Body of pancreas (tissue), 4 donors: ENCODE measurements around the gene CACNG4. TPM values are rescaled to one million over a fixed set of nuclear protein-coding genes. Genes with fewer than 3 reads are reported as not detected.
A peak's percentile ranks its signal among the peaks of the same experiment; 100 is the strongest.

Experiments used
- ATAC-seq: fragments of 150-250 bp; one replicate; pipeline ENCODE4 v1.9.1; 2016
- DNase-seq, 4 donors: peaks; one replicate each; pipeline ENCODE4 v3.0.0-alpha.2; 2019
- H3K27ac ChIP-seq, 4 donors: fragments of 200-600 bp; sonication (generic); 1 replicate in 3 of 4; 2 replicates in 1 of 4; pipeline versions ENCODE4 v1.5.1 to v1.6.1; 2016 to 2019; ENCODE audit warnings: mild to moderate bottlenecking in 1 of 4, mixed read lengths in 1 of 4, moderate library complexity in 1 of 4
- H3K27me3 ChIP-seq, 2 donors: fragments of 200-600 bp; sonication (generic); one replicate each; pipeline ENCODE4 v1.6.0; 2016; ENCODE audit warnings: mild to moderate bottlenecking in 1 of 2
- H3K36me3 ChIP-seq, 2 donors: fragments of 200-600 bp; sonication (generic); replicated peaks in 1 of 2; 2 replicates each; pipeline ENCODE4 v1.5.1; 2016; ENCODE audit warnings: low read depth in 2 of 2; ENCODE audit not compliant: insufficient read depth in 1 of 2
- H3K4me1 ChIP-seq: fragments of 200-600 bp; sonication (generic); one replicate; pipeline ENCODE4 v1.6.0; 2016
- H3K4me3 ChIP-seq, 2 donors: fragments of 200-600 bp; sonication (generic); 1 replicate in 1 of 2; 2 replicates in 1 of 2; pipeline ENCODE4 v1.5.1; 2016 to 2019
- H3K9me3 ChIP-seq, 3 donors: fragments of 200-600 bp; sonication (generic); 1 replicate in 2 of 3; 2 replicates in 1 of 3; pipeline ENCODE4 v1.5.1; 2016
- CTCF ChIP-seq, 7 experiments: fragments of 450-650 bp in 4 of 7; fragments of 200-600 bp in 3 of 7; sonication (generic) in 3 of 7; IDR thresholded peaks; one replicate each; pipeline ENCODE4 v1.5.1; 2016 to 2019; ENCODE audit warnings: antibody characterized with exemption in 7 of 7
- POLR2A ChIP-seq, 3 donors: fragments of 450-650 bp; IDR thresholded peaks; one replicate each; pipeline ENCODE4 v1.6.1; 2016; ENCODE audit warnings: antibody characterized with exemption in 3 of 3, mild to moderate bottlenecking in 2 of 3
- WGBS, 2 donors: methylation state at CpG; one replicate each; pipeline ENCODE4 v1.1.5; 2017; 5-methylcytosine and 5-hydroxymethylcytosine counted together
- intact Hi-C: fragments of 100-400 bp; cut with DNase I; formaldehyde crosslinking; loops from one replicate; pipeline ENCODE4 v1.15.1; 2023
- total RNA-seq, 2 donors: library from RNA; depleted of rRNA; stranded (reverse); fragments of >200 nt; gene quantifications; one replicate each; pipeline ENCODE4 v1.1.0, GENCODE V29; 2016

Gene CACNG4
- total RNA-seq, 2 donors from 2014 or later, result 0.26 TPM; not detected in 1

- intact Hi-C loops, result no loop called here
- Histone ChIP-seq H3K9me3 (no peaks in the 10 kb centered on the region), H3K4me1 (no peaks in the 10 kb centered on the region), H3K4me3 (no peak overlapping the region), H3K27ac (no peak overlapping the region), H3K27me3 (no peaks in the 10 kb centered on the region), H3K36me3 (no peaks in the 10 kb centered on the region)
- TF ChIP-seq POLR2A (IDR thresholded peaks at IDR 0.05) (no peak), CTCF (IDR thresholded peaks at IDR 0.05) (no peak)
- ATAC-seq, result no peak
- WGBS, 2 donors, result 77 to 90% methylated on average over 11 to 19 of the region's 19 CpGs
- no peak for DNase-seq
These were observed 89.6 kb downstream of the CACNG4 start for GRCh38 chr17:67054011-67054591.

GRCh38 chr17:67054608-67055007 lies 90.1 kb downstream of the CACNG4 start:
- WGBS, 2 donors, result 74 to 91% methylated on average over 5 of the region's 5 CpGs
- intact Hi-C loops, result no loop called here
- TF ChIP-seq POLR2A (IDR thresholded peaks at IDR 0.05) (no peak), CTCF (IDR thresholded peaks at IDR 0.05) (no peak)

GRCh38 chr17:67055041-67055443 lies 90.5 kb downstream of the CACNG4 start:
- Histone ChIP-seq H3K4me1 (no peaks in the 10 kb centered on the region), H3K4me3 (no peak overlapping the region), H3K27ac (no peak overlapping the region), H3K27me3 (no peaks in the 10 kb centered on the region), H3K9me3 (no peaks in the 10 kb centered on the region), H3K36me3 (no peaks in the 10 kb centered on the region)
- DNase-seq (no peak), ATAC-seq (no peak)
- WGBS, 2 donors, result 91 to 96% methylated on average over 9 to 19 of the region's 19 CpGs
- no peak for TF ChIP-seq CTCF (IDR thresholded peaks at IDR 0.05)
- TF ChIP-seq POLR2A (IDR thresholded peaks at IDR 0.05), result no peak
- intact Hi-C loops, result no loop called here

More at GRCh38 chr17:67054608-67055007, 90.1 kb downstream of the CACNG4 start:
- Histone ChIP-seq H3K27me3 (no peaks in the 10 kb centered on the region), H3K4me3 (no peak overlapping the region), H3K27ac (no peak overlapping the region), H3K9me3 (no peaks in the 10 kb centered on the region), H3K36me3 (no peaks in the 10 kb centered on the region), H3K4me1 (no peaks in the 10 kb centered on the region)
- DNase-seq (no peak), ATAC-seq (no peak)

- TF ChIP-seq POLR2A (IDR thresholded peaks at IDR 0.05), result no peak
- no peak for TF ChIP-seq CTCF (IDR thresholded peaks at IDR 0.05)
- H3K27me3 ChIP-seq, result no peaks in the 10 kb centered on the region
- H3K36me3 ChIP-seq, result no peaks in the 10 kb centered on the region
- intact Hi-C loops, result no loop called here
- H3K4me1 ChIP-seq, result no peaks in the 10 kb centered on the region
- no peak overlapping the region for H3K27ac ChIP-seq
- no peaks in the 10 kb centered on the region for H3K9me3 ChIP-seq
- DNase-seq, result peak in 1 of 4 donors; percentile 16
- no peak for ATAC-seq
- no peak overlapping the region for H3K4me3 ChIP-seq
- WGBS, 2 donors, result 88% methylated on average over 24 to 28 of the region's 29 CpGs
These were observed 91.6 kb downstream of the CACNG4 start for GRCh38 chr17:67055811-67056745.
